Vagina (tissue), 2 donors: ENCODE data around the gene ANKRD61.

ENCODE experiments used
- CTCF ChIP-seq, 3 experiments: fragments of 450-650 bp in 2 of 3; fragments of 200-600 bp in 1 of 3; sonication (generic) in 1 of 3; IDR thresholded peaks; one replicate each; pipeline ENCODE4 v1.5.1; 2017 to 2019; ENCODE audit warnings: antibody characterized with exemption in 3 of 3, mild to moderate bottlenecking in 2 of 3, moderate library complexity in 2 of 3
- POLR2A ChIP-seq, 2 donors: fragments of 450-650 bp; IDR thresholded peaks; one replicate each; pipeline ENCODE4 v1.6.1; 2017; ENCODE audit warnings: antibody characterized with exemption in 2 of 2, mild to moderate bottlenecking in 2 of 2, moderate library complexity in 2 of 2
- POLR2AphosphoS5 ChIP-seq, 2 donors: sonication (generic); formaldehyde crosslinking; IDR thresholded peaks; one replicate each; pipeline ENCODE4 v1.9.0; 2017; ENCODE audit warnings: antibody characterized with exemption in 2 of 2, mild to moderate bottlenecking in 2 of 2, low read depth in 1 of 2; ENCODE audit not compliant: insufficient read depth in 1 of 2

GRCh38 chr7:6027806-6028365, 3.3 kb upstream of the ANKRD61 start:
- TF ChIP-seq CTCF (IDR thresholded peaks at IDR 0.05) (no peak), POLR2A (IDR thresholded peaks at IDR 0.05) (no peak), POLR2AphosphoS5 (IDR thresholded peaks at IDR 0.05; ENCODE audit: insufficient read depth in 1 of 2, low read depth in 1 of 2) (no peak)
